Type B pancreatic cell (in vitro differentiated cells): ENCODE data around the gene FAM169A. TPM values are rescaled to one million over a fixed set of nuclear protein-coding genes. Genes with fewer than 3 reads are reported as not detected.
"Not testable (repeated sequence)": the region's sequence is repeated elsewhere in the genome, so short reads cannot be mapped to it uniquely, and the experiment has no call there.

Source experiments
- DNase-seq: peaks from one replicate; pipeline ENCODE4 v3.0.0; 2021; ENCODE audit warnings: mixed read lengths; ENCODE audit not compliant: unreplicated experiment; ENCODE audit errors: extremely low spot score
- H3K27ac Mint-ChIP-seq: 2 replicates; pipeline ENCODE4 v1.8.0; 2021; ENCODE audit warnings: mild to moderate bottlenecking, mixed read lengths
- H3K27me3 Mint-ChIP-seq: 2 replicates; pipeline ENCODE4 v1.8.0; 2021; ENCODE audit warnings: mixed read lengths
- H3K36me3 Mint-ChIP-seq: 2 replicates; pipeline ENCODE4 v1.8.0; 2021; ENCODE audit warnings: mixed read lengths
- H3K4me1 Mint-ChIP-seq: one replicate; pipeline ENCODE4 v1.8.0; 2021; ENCODE audit warnings: mixed read lengths; ENCODE audit not compliant: unreplicated experiment
- H3K4me3 Mint-ChIP-seq: 2 replicates; pipeline ENCODE4 v1.8.0; 2021; ENCODE audit warnings: mild to moderate bottlenecking, mixed read lengths
- H3K9me3 Mint-ChIP-seq: 2 replicates; pipeline ENCODE4 v1.8.0; 2021; ENCODE audit warnings: mixed read lengths
- CTCF ChIP-seq: fragments of 200-600 bp; sonication (generic); conservative IDR thresholded peaks from 2 replicates; pipeline ENCODE4 v1.5.0; 2021; ENCODE audit warnings: antibody characterized with exemption, mild to moderate bottlenecking
- total RNA-seq: library from RNA; stranded (reverse); gene quantifications from 2 replicates; pipeline ENCODE4 v1.2.1, GENCODE V29; 2021; ENCODE audit warnings: low replicate concordance

Gene FAM169A
- total RNA-seq, 1 donor from 2014 or later = 14.5 TPM

DNA sequence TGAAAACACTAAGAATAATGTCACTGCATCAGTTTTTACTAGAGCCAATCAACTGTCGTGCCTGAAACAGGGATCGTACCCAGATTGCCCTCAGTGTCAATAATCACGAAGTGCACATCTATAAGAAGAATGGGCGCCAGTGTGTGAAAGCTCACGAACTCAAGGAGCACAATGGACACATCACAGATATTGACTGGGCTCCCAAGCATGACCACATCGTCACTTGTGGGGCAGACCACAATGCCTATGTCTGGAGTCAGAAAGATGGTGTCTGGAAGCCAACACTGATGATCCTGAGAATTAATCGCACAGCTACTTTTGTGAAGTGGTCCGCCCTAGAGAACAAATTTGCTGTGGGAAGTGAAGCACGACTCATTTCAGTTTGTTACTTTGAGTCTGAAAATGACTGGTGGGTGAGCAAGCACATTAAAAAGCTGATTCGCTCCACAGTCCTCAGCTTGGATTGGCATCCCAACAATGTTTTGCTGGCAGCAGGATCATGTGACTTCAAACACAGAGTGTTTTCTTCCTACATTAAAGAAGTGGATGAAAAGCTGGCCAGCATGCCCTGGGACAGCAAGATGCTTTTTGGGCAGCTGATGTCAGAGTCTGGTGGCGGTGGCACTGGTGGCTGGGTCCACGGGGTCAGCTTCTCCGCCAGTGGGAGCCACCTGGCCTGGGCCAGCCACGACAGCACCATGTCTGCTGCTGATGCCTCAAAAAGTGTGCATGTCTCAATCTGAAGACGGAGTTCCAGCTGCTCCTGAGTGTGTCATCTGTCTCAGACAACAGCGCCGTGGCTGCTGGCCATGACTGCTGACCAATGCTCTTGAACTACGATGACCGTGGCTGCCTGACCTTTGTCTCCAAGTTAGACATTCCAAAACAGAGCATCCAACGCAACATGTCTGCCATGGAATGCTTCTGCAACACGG, 66.9 kb downstream of the FAM169A start:
- Mint-ChIP-seq H3K36me3 (peaks cover 9% of the 10 kb centered on the region), H3K4me3 (no peak overlapping the region), H3K9me3 (no peaks in the 10 kb centered on the region), H3K4me1 (no peaks in the 10 kb centered on the region), H3K27me3 (no peaks in the 10 kb centered on the region), H3K27ac (no peak overlapping the region)
- no peak for TF ChIP-seq CTCF
- DNase-seq = no peak

GRCh38 chr5:74791669-74792068, 74.5 kb downstream of the FAM169A start:
- not testable (repeated sequence) for H3K9me3 Mint-ChIP-seq, H3K27me3 Mint-ChIP-seq, DNase-seq, H3K4me3 Mint-ChIP-seq, H3K27ac Mint-ChIP-seq, H3K4me1 Mint-ChIP-seq
- peaks cover 51% of the 10 kb centered on the region for H3K36me3 Mint-ChIP-seq

- no peaks in the 10 kb centered on the region for H3K27me3 Mint-ChIP-seq
- no peak for DNase-seq
- H3K9me3 Mint-ChIP-seq = peaks cover 5% of the 10 kb centered on the region
- H3K27ac Mint-ChIP-seq = no peak overlapping the region
- no peak for TF ChIP-seq CTCF
- H3K36me3 Mint-ChIP-seq = peaks cover 47% of the 10 kb centered on the region
- no peak overlapping the region for H3K4me3 Mint-ChIP-seq
- H3K4me1 Mint-ChIP-seq = no peaks in the 10 kb centered on the region
Measured at GRCh38 chr5:74787424-74787823, 78.8 kb downstream of the FAM169A start.

DNA sequence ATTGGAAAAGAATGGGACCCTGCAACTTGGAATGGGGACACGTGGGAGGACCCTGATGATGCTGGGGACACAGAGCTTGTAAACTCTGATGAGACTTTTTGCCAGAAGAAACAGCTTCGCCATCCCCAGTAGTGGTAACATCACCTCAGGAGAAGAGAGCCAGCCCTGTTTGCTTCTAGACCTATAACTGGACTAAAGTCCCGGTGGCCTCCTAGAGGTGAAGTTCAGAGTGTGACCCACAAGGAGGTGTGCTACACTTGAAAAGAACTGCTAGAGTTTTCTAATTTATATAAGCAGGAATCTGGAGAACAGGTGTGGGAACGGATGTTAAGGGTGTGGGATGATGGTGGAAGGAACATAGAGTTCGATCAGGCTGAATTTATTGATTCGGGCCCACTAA, 79.3 kb downstream of the FAM169A start:
- DNase-seq = no peak
- no peak overlapping the region for H3K4me3 Mint-ChIP-seq
- H3K27ac Mint-ChIP-seq = no peak overlapping the region
- peaks cover 43% of the 10 kb centered on the region for H3K36me3 Mint-ChIP-seq
- TF ChIP-seq CTCF = peak; percentile 14
- H3K9me3 Mint-ChIP-seq = peaks cover 5% of the 10 kb centered on the region
- H3K4me1 Mint-ChIP-seq = no peaks in the 10 kb centered on the region
- no peaks in the 10 kb centered on the region for H3K27me3 Mint-ChIP-seq

- TF ChIP-seq CTCF = no peak
- Mint-ChIP-seq H3K27me3 (no peaks in the 10 kb centered on the region), H3K4me1 (peaks cover 3% of the 10 kb centered on the region), H3K36me3 (peaks cover 5% of the 10 kb centered on the region), H3K27ac (no peak overlapping the region), H3K4me3 (no peak overlapping the region), H3K9me3 (no peaks in the 10 kb centered on the region)
- no peak for DNase-seq
Measured at GRCh38 chr5:74778609-74779008, 87.6 kb downstream of the FAM169A start.

- Mint-ChIP-seq H3K36me3 (peaks cover 24% of the 10 kb centered on the region), H3K9me3 (no peaks in the 10 kb centered on the region), H3K27ac (no peak overlapping the region), H3K27me3 (no peaks in the 10 kb centered on the region), H3K4me3 (no peak overlapping the region), H3K4me1 (peaks cover 6% of the 10 kb centered on the region)
- no peak for TF ChIP-seq CTCF
- DNase-seq = no peak
Measured at GRCh38 chr5:74772359-74772758, 93.8 kb downstream of the FAM169A start.
